ENCODE data around the gene HDAC5.
"Not testable (repeated sequence)": the region's sequence is repeated elsewhere in the genome, so short reads cannot be mapped to it uniquely, and the experiment has no call there.

Gene HDAC5

GRCh38 chr17:44147812-44148211, 24.4 kb upstream of the HDAC5 start:
- no peak overlapping the region for H3K27ac ChIP-seq
- H3K36me3 ChIP-seq = peaks cover 62% of the 10 kb centered on the region
- TF ChIP-seq CTCF (IDR thresholded peaks at IDR 0.05; ENCODE audit: low read depth, low read length) = no peak
- H3K4me3 ChIP-seq (ENCODE audit: low read depth, low read length) = no peak overlapping the region
- H3K9me3 ChIP-seq (ENCODE audit: severe bottlenecking) = no peaks in the 10 kb centered on the region
- no peak for DNase-seq
- no peaks in the 10 kb centered on the region for H3K27me3 ChIP-seq (ENCODE audit: insufficient read depth, low read depth, severe bottlenecking)

- Histone ChIP-seq H3K9me3 (ENCODE audit: severe bottlenecking) (no peaks in the 10 kb centered on the region), H3K27ac (no peak overlapping the region), H3K27me3 (ENCODE audit: insufficient read depth, low read depth, severe bottlenecking) (no peaks in the 10 kb centered on the region), H3K36me3 (peaks cover 54% of the 10 kb centered on the region), H3K4me3 (ENCODE audit: low read depth, low read length) (no peak overlapping the region)
- DNase-seq = no peak
- TF ChIP-seq CTCF (IDR thresholded peaks at IDR 0.05; ENCODE audit: low read depth, low read length) = no peak
These were observed 23.2 kb upstream of the HDAC5 start for GRCh38 chr17:44146375-44147346.

DNA sequence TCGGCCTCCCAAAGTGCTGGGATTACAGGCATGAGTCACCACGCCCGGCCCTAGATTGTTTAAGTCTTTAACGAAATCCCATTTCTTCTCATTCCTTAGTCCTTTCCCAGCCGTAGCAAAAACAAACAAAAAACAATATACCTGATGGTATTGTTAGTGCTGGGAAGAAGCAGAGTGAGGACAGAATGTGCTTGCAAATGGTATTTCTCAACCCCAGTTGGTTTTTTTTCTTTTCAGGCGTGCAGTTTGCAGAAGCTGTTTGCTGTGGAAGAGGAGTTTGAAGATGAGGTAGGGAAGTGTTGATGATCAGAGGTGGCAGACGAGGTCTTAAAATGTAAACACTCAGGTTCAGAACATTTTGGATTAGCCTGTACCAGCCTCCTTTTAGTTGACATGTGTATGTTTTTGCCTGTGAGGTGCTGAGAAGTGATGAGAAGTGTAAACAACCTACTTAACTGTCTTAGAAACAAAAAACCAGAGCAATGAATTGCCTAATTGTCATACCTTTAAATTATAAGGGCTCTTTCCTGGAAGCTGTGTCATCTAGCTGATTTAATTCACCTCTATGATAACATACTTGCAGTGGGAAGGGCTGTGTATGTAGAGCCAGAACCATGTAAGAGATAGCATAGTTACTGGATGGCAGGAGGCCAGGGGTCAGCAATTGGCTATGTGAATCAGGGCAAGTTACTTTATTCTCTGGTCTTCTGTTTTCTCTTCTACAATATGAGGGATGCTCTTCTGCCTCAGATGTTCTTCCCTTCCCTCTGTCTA, 21.7 kb upstream of the HDAC5 start:
- no peak for TF ChIP-seq CTCF (IDR thresholded peaks at IDR 0.05; ENCODE audit: low read depth, low read length)
- no peaks in the 10 kb centered on the region for H3K27me3 ChIP-seq (ENCODE audit: insufficient read depth, low read depth, severe bottlenecking)
- H3K9me3 ChIP-seq (ENCODE audit: severe bottlenecking) = no peaks in the 10 kb centered on the region
- H3K4me3 ChIP-seq (ENCODE audit: low read depth, low read length) = no peak overlapping the region
- H3K27ac ChIP-seq = no peak overlapping the region
- H3K36me3 ChIP-seq = peaks cover 46% of the 10 kb centered on the region
- DNase-seq = no peak

DNA sequence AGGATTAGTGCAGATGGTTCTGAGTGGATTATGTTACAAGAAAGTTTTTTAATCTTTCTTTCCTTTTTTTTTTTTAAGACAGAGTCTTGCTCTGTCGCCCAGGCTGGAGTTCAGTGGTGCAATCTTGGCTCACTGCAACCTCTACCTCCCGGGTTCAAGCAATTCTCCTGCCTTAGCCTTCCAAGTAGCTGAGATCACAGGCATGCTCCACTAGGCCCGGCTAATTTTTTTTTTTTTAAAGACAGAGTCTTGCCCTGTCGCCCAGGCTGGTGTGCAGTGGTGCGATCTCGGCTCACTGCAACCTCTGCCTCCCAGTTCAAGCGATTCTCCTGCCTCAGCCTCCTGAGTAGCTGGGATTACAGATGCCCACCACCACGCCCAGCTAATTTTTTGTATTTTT, 20.5 kb upstream of the HDAC5 start:
- H3K36me3 ChIP-seq = peaks cover 36% of the 10 kb centered on the region
- not testable (repeated sequence) for H3K9me3 ChIP-seq (ENCODE audit: severe bottlenecking); H3K27ac ChIP-seq; H3K27me3 ChIP-seq (ENCODE audit: insufficient read depth, low read depth, severe bottlenecking); H3K4me3 ChIP-seq (ENCODE audit: low read depth, low read length); DNase-seq

- Histone ChIP-seq H3K4me3 (ENCODE audit: low read depth, low read length) (no peak overlapping the region), H3K27ac (no peak overlapping the region; the same call in 1 of the 2 replicates), H3K27me3 (ENCODE audit: insufficient read depth, low read depth, severe bottlenecking) (no peaks in the 10 kb centered on the region), H3K36me3 (no peaks in the 10 kb centered on the region), H3K9me3 (ENCODE audit: severe bottlenecking) (no peaks in the 10 kb centered on the region)
- no peak for TF ChIP-seq CTCF (IDR thresholded peaks at IDR 0.05; ENCODE audit: low read depth, low read length)
- DNase-seq = no peak
These were observed 14.7 kb upstream of the HDAC5 start for GRCh38 chr17:44137891-44138709.

Data from WERI-Rb-1 (cell line).